Stimulated activated naive CD8-positive, alpha-beta T cell treated with anti-CD3 and anti-CD28 coated beads, Interleukin-15, amount 100 ng/mL, for 72 hours (primary cell): ENCODE measurements around the gene DDRGK1.
A peak's percentile ranks its signal among the peaks of the same experiment; 100 is the strongest.

Experiments
- ATAC-seq: fragments of 150-1000 bp; cut with Tn5 transposase; 2 replicates; pipeline ENCODE4 v1.10.0; 2021; ENCODE audit warnings: mild to moderate bottlenecking, moderate library complexity
- DNase-seq, 2 donors: peaks; one replicate each; pipeline ENCODE4 v3.0.0; 2021 to 2022
- H3K27ac Mint-ChIP-seq, 2 donors: one replicate each; pipeline ENCODE4 v1.8.0; 2022; ENCODE audit warnings: mild to moderate bottlenecking in 2 of 2, mixed read lengths in 2 of 2, moderate library complexity in 2 of 2
- H3K27me3 Mint-ChIP-seq: one replicate; pipeline ENCODE4 v1.8.0; 2022; ENCODE audit warnings: mixed read lengths
- H3K4me1 Mint-ChIP-seq: one replicate; pipeline ENCODE4 v1.8.0; 2022; ENCODE audit warnings: mild to moderate bottlenecking, mixed read lengths
- H3K4me3 Mint-ChIP-seq, 2 donors: one replicate each; pipeline ENCODE4 v1.8.0; 2022; ENCODE audit warnings: mild to moderate bottlenecking in 2 of 2, mixed read lengths in 2 of 2, moderate library complexity in 1 of 2
- H3K9me3 Mint-ChIP-seq, 2 donors: one replicate each; pipeline ENCODE4 v1.8.0; 2022; ENCODE audit warnings: mixed read lengths in 2 of 2

Gene DDRGK1

DNA sequence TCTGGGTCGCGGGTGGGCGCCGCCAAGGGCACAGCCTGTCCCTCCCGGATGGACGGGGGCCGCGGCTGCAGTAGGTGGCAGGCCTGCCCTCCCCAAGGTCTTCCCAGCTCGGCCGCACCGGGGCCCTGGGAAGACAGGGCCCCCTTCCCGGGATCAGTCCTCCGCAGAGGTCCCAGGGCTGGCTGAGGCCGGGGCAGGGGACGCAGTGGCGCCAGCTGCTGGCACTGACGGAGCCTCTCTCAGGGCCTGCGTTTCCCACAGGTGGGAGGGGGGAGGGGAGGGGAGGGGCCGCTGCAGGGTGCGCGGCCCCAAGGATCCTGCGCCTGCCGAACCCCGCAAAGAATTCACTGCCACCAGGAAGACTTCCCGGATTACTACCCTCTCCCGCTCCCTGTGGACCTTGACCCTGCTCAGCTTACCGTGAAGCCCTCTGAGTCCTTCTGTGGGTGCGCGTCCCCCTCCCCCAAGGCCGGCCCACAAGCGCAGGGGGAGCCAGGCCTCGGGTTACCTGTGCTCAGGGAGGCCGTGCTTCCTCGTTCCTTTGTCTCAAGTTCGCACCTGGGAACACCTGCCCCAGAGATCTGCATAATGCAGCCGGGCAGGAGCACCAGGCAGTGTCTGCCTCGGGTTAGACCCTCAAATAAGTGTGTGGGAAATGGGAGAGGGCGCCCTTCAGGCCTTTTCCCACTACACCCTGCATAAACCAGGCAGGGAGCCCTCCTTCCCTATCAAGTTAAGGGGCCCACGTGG is 36.2 kb downstream of the DDRGK1 start:
- no peak for DNase-seq
- H3K4me3 Mint-ChIP-seq: peak overlapping the region; percentile 32 to 56
- ATAC-seq: peak; percentile 31
- peaks cover 43% of the 10 kb centered on the region for H3K27me3 Mint-ChIP-seq
- peaks cover 32% of the 10 kb centered on the region for H3K4me1 Mint-ChIP-seq
- H3K27ac Mint-ChIP-seq: no peak overlapping the region
- H3K9me3 Mint-ChIP-seq: no peaks in the 10 kb centered on the region

DNA sequence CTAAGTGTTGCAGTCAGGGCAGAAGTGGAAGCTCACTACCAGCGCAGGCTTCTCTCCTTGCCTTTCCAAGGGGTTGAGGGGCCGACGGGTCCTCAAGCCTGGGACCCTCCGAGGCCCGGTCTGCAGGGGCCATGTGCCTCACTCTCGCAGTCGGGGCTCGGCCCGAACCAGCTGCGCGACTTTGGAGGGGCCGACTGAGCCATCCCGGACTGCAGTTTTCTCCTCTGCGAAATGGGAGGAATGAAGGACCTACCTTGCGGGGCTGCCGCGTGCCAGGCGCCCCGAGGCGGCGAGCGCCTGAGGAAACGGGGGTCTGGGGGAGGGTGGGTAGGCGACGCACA is 36.8 kb downstream of the DDRGK1 start:
- no peak for DNase-seq
- ATAC-seq: no peak
- Mint-ChIP-seq H3K27me3 (peaks cover 42% of the 10 kb centered on the region), H3K4me1 (peaks cover 30% of the 10 kb centered on the region), H3K27ac (no peak overlapping the region), H3K4me3 (no peak overlapping the region), H3K9me3 (no peaks in the 10 kb centered on the region)

DNA sequence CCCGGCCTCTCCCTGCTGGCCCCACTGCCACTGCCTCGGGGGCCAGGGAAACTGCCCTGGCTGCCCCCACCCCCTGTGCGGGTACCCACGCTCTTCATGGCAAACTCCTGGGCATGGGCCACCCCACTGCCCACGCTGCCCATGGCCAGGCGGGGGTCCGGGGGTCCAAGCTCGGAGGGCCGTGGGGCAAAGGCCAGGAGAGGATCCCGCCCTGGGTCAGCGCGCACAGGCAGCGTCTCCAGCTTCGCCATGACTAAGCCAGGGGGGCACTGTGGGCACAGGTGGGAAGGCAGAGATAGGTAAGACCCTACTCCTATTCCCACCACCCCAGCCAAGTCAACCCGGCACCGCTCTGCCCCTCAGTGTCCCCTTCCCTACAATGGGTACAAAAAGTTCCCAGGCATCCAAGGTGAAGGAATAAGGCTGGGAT is 37.6 kb downstream of the DDRGK1 start:
- H3K9me3 Mint-ChIP-seq: no peaks in the 10 kb centered on the region
- H3K4me3 Mint-ChIP-seq: no peak overlapping the region
- ATAC-seq: peak; percentile 19
- peaks cover 34% of the 10 kb centered on the region for H3K27me3 Mint-ChIP-seq
- no peak overlapping the region for H3K27ac Mint-ChIP-seq
- DNase-seq: no peak
- H3K4me1 Mint-ChIP-seq: peaks cover 22% of the 10 kb centered on the region

DNA sequence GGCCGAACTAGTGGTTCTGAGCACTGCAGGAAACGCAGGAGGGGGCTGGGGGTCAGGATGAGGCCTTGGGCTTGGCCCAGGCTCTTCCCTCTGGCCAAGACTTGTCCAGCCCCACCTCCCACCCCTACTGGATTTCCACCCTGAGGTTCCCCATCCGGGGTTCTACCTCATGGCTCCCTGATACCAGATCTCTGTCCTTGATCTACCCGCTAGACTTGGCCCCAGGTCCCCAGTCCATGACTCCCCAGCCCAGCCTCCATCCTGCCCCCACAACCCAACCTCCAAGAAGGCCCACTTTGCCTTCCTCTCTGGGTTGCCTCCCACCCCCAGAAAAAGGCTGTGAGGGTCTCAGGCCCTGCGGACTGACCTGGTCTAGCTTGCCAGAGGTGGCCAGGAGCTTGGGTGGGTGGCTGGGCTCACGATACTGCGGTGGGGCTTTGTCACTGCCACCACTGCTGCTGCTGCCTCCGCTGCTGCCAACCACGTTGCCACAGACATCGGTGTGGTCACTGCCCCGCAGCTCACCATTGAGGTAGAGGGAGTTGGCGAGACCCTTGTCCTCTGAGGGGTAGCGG is 38.1 kb downstream of the DDRGK1 start:
- DNase-seq: no peak
- H3K27me3 Mint-ChIP-seq: peaks cover 30% of the 10 kb centered on the region

DNA sequence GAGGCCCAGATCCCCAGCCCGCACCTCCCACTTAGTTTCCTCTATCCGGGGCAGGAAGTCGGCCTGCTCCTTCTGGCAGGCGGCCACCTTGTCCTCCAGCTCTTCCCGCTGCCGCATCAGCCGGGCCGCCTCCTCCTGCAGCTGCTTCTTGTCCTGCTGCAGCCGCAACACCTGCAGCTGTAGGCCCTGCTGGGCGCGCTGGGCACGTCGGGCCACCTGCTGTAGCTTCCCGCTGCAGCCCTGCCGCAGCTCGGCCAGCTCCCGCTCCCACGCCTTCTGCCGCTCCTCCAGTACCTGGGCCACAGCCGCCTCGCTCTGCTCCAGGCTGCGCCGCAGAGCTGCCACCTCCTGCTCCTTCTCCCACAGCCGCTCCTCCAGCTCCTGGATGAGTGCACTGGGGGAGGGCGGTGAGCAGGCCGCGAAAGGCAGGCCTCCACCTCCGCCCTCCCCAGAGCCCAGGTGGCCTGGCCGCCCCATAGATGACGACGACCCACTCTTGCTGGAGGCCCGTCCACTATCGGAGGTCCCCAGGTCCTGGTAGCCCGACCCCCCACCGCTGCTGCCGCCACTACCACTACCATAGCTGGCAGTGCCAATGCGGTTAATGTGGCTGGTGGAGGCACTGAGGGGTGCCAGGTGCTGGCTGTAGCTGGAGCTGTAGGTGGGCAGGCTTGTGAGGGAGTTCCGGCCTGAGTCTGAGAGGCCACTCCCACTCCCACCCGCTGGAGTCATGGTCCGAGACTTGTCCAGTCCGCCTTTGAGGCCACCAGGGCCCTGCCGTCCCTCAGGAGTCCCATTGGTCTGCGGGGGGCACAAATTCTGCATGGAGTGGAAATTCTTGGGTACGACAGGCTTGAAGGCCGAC is 38.8 kb downstream of the DDRGK1 start:
- Mint-ChIP-seq H3K4me1 (peaks cover 15% of the 10 kb centered on the region), H3K27me3 (peaks cover 30% of the 10 kb centered on the region), H3K4me3 (peak overlapping the region in 1 of 2 donors; percentile 66), H3K27ac (peak overlapping the region in 1 of 2 donors; percentile 91), H3K9me3 (no peaks in the 10 kb centered on the region)
- DNase-seq (no peak), ATAC-seq (no peak)

More for the DNA sequence above, 38.1 kb downstream of the DDRGK1 start:
- Mint-ChIP-seq H3K27ac (no peak overlapping the region), H3K4me1 (peaks cover 17% of the 10 kb centered on the region), H3K9me3 (no peaks in the 10 kb centered on the region), H3K4me3 (no peak overlapping the region)
- no peak for ATAC-seq

DNA sequence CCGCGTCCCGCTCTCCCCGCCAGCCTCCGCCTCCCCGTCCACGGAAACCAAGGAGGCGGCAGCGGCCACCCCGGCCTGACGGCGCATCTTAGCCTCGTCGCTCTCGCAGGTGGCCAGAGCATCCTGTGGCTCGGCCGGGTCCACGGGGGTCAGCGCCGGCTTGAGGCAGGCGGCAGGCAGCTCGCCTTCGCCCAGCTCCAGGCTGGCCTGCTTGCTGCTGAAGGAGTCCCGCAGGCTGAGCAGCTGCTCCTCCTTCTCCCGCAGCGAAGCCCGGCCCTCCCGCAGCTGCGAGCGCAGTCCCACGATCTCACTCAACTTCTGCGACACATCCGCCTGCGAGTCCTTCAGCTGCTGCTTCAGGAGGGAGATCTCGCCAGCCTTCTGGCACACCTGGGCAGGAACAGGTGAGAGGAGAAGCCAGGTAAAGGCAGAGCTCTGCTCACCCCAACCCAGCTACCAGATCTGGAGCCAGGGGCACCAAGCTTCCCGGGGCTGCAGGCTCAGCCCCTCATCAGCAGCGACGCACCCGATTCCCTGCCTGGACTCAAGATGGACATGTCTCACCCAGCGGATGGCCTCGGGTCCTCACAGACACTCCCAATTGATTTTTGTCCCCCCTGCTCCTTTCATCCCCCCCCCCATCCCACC is 39.6 kb downstream of the DDRGK1 start:
- DNase-seq (no peak), ATAC-seq (no peak)
- peak overlapping the region in 1 of 2 donors; percentile 66 for H3K4me3 Mint-ChIP-seq
- no peak overlapping the region for H3K27ac Mint-ChIP-seq
- H3K9me3 Mint-ChIP-seq: no peaks in the 10 kb centered on the region
- peaks cover 27% of the 10 kb centered on the region for H3K27me3 Mint-ChIP-seq
- H3K4me1 Mint-ChIP-seq: peaks cover 18% of the 10 kb centered on the region

DNA sequence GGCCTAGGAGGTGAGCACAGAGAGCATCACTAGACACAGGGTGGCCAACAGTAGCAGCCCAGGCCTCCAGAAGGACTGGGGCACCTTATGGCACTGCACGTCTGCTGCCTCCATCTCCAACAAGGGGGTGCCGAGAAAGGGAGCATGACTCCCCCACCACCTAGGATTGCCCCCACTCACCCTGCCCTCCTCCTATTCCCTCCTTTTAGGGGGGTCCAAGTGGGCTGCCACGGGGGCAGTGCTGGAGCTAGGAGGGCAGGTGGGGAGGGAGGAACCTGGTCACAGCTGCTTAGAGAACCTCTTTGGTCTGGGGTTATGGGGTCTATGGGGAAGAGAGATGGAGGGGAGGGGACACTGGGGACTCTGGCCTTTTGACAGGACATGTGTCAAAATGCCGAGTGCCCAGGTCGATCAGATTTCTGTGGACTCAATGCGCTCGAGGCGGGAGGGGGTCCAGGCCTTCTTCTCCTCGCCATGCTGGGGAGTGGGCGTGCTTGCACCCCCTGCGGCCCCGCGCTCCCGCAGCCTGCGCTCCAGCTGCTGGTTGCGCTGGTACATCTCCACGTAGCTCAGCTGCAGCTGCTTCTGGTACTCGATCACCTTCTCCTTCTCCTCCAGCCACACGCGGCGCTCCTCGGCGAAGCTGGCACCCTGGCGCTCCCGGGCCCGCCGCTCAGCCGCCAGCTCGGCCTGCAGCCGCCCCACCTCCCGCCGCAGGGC is 40.3 kb downstream of the DDRGK1 start:
- H3K27ac Mint-ChIP-seq: no peak overlapping the region
- H3K27me3 Mint-ChIP-seq: peaks cover 20% of the 10 kb centered on the region
- DNase-seq (no peak), ATAC-seq (no peak)
- H3K9me3 Mint-ChIP-seq: no peaks in the 10 kb centered on the region
- no peak overlapping the region for H3K4me3 Mint-ChIP-seq
- H3K4me1 Mint-ChIP-seq: peaks cover 22% of the 10 kb centered on the region

DNA sequence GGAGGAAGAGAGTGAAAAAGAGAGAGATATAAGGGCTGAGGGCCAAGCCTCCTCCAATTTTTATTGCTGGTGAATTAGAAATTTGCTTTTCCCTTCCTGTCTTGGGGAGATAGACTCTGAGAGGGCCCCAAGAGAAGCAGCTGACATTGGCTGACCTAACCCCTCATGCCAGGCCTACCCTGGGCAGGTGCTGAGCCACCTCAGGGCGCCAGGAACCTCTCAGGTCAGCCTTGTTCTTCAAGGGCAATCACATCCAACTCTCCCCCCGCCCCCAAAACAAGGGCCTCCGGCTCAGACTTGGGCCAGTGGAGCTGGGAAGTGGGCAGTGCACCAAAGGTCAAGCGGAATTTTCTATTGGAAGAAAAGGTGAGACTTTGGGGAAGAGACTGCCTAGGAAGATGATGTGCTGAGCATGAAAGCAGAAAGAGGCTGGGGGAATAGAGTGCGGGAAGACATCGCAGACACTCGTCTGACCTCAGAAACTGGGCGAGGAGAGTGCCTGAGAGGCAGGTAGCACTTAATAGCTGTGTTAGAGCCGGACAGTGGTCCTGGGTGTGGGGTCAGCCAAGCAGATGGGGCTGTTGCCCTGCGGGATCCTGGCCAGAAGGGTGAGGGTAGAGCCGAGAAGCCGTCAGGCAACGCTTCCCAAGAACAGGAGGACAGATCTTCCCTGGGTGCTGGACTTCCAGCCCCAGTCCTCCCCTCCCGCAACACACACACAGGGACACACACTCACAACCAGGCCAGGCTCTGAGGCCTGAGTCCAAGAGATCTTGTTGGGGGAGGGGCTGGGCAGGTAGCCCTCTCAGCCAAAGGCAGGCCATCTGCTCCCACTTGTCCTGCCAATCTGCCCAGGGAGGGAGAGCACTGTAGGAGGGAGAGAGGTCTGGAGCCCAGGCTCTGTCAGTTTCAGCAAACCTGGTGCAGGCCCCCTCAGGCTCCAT is 41.1 kb downstream of the DDRGK1 start:
- H3K4me1 Mint-ChIP-seq: peaks cover 24% of the 10 kb centered on the region
- peaks cover 12% of the 10 kb centered on the region for H3K27me3 Mint-ChIP-seq
- H3K27ac Mint-ChIP-seq: peak overlapping the region in 1 of 2 donors; percentile 64
- no peaks in the 10 kb centered on the region for H3K9me3 Mint-ChIP-seq
- no peak overlapping the region for H3K4me3 Mint-ChIP-seq
- no peak for DNase-seq
- ATAC-seq: no peak

DNA sequence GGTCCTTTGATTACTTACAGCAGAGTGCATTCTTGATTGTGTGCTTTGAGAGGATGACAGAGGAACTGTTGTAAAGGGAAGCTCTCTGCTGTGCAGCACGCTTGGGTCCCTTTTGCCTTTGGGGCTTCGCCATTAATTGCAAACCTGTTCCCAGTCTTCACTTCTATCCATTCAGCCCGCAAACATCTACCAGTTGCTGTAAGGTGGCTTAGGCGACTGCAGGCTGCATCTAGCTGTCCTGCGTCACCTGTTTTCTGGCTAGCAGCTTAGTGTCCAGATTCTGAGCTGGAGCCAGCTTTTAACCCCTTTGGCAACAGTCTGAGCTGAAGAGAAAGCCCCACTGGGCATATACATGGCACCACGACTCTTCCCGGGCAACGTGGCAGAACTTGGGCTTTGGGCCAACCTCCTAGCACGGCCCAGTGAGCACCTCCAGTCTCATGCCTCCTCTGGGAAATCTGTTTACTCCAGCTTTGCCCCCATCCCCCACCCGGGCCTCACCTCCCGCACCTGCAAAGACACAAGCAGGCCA is 42.3 kb downstream of the DDRGK1 start:
- Mint-ChIP-seq H3K27me3 (peaks cover 3% of the 10 kb centered on the region), H3K9me3 (no peaks in the 10 kb centered on the region), H3K27ac (no peak overlapping the region), H3K4me3 (no peak overlapping the region), H3K4me1 (peaks cover 30% of the 10 kb centered on the region)
- no peak for DNase-seq
- ATAC-seq: no peak

DNA sequence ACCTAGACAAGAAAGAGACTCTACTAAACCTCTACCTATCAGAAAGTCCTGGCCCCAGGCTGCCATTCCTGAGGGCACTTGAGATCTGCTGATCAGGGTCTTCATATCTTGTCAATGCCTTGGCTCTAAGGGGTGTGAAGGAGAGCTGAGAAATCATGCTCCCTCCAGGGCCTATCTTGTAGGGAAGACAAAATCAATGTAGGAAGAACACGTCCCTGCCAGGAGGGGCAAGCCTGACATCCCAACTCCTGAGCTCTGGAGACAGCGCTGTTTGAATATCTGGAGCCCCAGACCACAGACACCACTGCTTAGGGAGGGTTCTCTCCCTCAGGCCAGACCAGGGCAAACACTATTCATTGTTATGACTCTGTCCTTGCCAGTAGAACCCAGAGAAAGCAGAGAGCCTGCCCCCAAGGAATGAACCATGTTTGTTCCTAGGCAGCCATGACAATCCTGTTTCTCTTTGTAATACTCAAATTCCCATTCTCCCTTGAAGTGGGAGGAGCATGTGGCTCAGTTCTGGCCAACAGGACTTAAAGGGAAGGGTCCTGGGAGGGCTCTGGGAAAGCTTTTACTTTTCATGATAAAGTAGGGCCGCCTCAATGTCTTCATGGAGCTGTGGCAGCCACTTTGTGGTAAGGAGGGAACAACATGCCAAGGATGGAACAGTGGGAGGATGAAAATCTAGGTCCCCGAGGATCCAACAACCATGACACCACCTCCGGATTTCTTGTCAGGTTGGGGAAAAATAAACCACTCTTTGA is 43.0 kb downstream of the DDRGK1 start:
- no peaks in the 10 kb centered on the region for H3K9me3 Mint-ChIP-seq
- no peak for ATAC-seq
- no peak overlapping the region for H3K4me3 Mint-ChIP-seq
- no peak overlapping the region for H3K27ac Mint-ChIP-seq
- DNase-seq: no peak
- peaks cover 37% of the 10 kb centered on the region for H3K4me1 Mint-ChIP-seq
- H3K27me3 Mint-ChIP-seq: no peaks in the 10 kb centered on the region

DNA sequence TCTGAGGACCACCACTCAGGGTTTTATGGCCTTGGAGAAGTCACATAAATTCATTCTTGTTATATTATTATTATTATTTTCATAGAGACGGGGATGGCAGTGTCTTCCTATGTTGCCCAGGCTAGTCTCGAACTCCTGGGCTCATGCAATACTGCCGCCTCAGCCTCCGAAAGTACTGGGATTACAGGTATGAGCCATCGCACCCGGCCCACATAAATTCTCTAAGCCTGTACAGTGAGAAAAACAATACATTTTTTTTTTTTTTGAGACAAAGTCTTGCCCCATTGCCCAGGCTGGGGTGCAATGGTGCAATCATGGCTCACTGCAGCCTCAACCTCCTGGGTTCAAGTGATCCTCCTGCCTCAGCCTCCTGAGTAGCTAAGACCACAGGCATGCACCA is 44.1 kb downstream of the DDRGK1 start:
- H3K27me3 Mint-ChIP-seq: no peaks in the 10 kb centered on the region
- peak overlapping the region in 1 of 2 donors; percentile 46 for H3K4me3 Mint-ChIP-seq
- H3K9me3 Mint-ChIP-seq: no peaks in the 10 kb centered on the region
- no peak for DNase-seq
- H3K27ac Mint-ChIP-seq: no peak overlapping the region
- peaks cover 43% of the 10 kb centered on the region for H3K4me1 Mint-ChIP-seq
- ATAC-seq: no peak

DNA sequence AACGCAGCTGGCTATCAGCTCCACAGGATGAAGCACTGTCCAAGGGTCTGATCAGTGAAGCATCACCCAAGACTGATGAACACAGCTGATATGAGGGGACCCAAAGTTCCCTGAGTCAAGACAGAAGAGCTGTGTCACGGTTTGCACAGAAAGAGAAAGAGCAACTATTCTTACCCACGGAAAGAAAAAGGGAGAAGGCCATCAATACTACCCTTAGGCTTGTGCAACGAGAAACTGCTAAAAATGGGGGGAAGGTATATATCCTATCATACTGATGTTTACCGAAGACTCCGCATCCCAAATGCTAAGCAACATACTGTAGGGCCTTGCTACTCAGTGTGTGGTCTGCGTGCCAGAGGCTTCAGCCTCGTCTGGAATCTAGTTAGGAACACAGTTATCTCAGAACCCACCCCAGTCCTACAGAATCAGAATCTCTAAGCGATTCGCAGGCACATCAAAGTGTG is 45.5 kb downstream of the DDRGK1 start:
- DNase-seq: no peak
- Mint-ChIP-seq H3K27me3 (no peaks in the 10 kb centered on the region), H3K4me1 (peaks cover 56% of the 10 kb centered on the region), H3K9me3 (no peaks in the 10 kb centered on the region), H3K4me3 (peak overlapping the region; percentile 88 to 98), H3K27ac (peak overlapping the region; percentile 92 to 99)
- peak; percentile 2 for ATAC-seq

DNA sequence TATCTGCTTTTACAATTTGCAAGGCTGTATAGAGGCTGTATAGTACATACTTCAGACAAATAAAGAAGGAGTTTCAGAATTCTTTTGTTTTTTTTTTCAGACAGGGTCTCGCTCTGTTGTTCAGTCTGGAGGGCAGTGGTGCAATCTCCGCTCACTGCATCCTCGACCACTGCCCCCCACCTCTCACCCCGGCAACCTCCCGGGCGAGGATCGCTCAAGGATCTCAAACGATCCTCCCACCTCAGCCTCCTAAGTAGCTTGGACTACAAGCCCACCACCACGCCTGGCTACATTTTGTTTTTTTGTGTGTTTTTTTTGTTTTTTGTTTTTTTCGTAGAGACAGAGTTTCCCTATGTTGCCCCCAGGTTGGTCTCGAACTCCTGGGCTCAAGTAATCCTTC is 46.7 kb downstream of the DDRGK1 start:
- ATAC-seq: peak; percentile 29
- DNase-seq: no peak
- Mint-ChIP-seq H3K4me3 (peak overlapping the region; percentile 80 to 88), H3K9me3 (no peaks in the 10 kb centered on the region), H3K4me1 (peaks cover 66% of the 10 kb centered on the region), H3K27ac (peak overlapping the region; percentile 87 to 95), H3K27me3 (no peaks in the 10 kb centered on the region)
